ENCODE measurements around the gene ARRB1. TPM values are rescaled to one million over a fixed set of nuclear protein-coding genes. Genes with fewer than 3 reads are reported as not detected.
A peak's percentile ranks its signal among the peaks of the same experiment; 100 is the strongest.

Gene ARRB1
- total and polyA plus RNA-seq, 2 donors from 2014 or later, result 17.6 to 53.8 TPM

DNA sequence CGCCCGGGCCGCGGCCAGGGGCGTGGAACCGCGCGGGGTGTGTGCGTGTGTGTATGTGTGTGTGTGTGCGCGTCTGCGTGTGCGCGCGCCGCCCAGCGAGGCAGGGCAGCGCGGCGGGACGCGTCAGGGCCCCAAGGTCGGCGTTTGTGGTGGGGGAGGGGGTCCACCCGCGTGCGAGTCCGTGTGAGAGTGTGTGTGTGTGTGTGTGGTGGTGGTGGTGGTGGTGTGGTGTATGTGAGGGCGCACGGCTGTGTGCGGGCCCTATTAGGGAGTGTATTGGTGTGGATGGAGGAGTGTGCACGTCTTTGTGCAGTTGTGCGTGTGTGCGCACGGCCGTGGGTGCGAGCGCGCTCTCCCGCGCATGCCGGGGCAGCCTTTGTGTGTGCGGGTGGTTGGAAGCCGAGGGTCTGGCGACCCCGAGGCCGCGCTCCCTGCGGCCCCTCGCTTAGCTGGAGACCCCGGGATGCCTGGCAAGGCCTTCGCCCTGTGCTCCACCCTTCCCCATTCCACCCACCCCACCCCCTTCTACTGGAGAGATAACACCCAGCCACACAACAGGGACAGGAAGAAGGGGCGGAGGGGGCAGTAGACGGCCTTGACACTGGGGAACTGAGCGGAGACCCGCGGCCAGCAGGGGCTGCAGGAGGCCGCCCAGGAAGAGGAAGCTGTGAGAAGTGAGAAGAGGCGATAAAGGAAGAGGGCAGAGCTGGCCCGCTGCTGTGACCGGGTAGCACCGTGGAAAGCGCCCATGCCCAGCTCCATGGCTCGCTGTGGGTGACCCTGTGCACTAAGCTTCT lies 528 bp upstream of the ARRB1 start:
- Histone ChIP-seq H3K9me3 (ENCODE audit: control insufficient read depth in 2 of 3, insufficient read depth in 1 of 3, low read length in 3 of 3) (no peaks in the 10 kb centered on the region), H3K9ac (ENCODE audit: low read length in 3 of 3) (peak overlapping the region in 2 of 3 donors; percentile 43 to 53), H3K36me3 (ENCODE audit: control insufficient read depth in 2 of 3, insufficient read depth in 3 of 3, low read length in 3 of 3) (no peaks in the 10 kb centered on the region), H3K4me1 (ENCODE audit: control insufficient read depth in 2 of 3, insufficient read depth in 2 of 3, low read depth in 1 of 3, low read length in 3 of 3) (peaks cover 7 to 44% (median 13%) of the 10 kb centered on the region in 3 donors), H3K27ac (ENCODE audit: low read depth in 2 of 2, low read length in 2 of 2) (peak overlapping the region; percentile 73), H3K27me3 (ENCODE audit: control insufficient read depth, insufficient read depth, low read length) (no peaks in the 10 kb centered on the region), H3K4me3 (ENCODE audit: low read length in 3 of 3) (peak overlapping the region; percentile 44 to 70 (median 67))
- intact Hi-C loops (cut with DNase I), result no loop called here
- TF ChIP-seq, protein P1, sequence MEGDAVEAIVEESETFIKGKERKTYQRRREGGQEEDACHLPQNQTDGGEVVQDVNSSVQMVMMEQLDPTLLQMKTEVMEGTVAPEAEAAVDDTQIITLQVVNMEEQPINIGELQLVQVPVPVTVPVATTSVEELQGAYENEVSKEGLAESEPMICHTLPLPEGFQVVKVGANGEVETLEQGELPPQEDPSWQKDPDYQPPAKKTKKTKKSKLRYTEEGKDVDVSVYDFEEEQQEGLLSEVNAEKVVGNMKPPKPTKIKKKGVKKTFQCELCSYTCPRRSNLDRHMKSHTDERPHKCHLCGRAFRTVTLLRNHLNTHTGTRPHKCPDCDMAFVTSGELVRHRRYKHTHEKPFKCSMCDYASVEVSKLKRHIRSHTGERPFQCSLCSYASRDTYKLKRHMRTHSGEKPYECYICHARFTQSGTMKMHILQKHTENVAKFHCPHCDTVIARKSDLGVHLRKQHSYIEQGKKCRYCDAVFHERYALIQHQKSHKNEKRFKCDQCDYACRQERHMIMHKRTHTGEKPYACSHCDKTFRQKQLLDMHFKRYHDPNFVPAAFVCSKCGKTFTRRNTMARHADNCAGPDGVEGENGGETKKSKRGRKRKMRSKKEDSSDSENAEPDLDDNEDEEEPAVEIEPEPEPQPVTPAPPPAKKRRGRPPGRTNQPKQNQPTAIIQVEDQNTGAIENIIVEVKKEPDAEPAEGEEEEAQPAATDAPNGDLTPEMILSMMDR (IDR thresholded peaks at IDR 0.05; ENCODE audit: borderline replicate concordance, extremely low read depth, insufficient read depth), result no peak
- no peak for FAIRE-seq
- peak in 4 of 5 donors; percentile 63 to 85 (median 76) for DNase-seq

DNA sequence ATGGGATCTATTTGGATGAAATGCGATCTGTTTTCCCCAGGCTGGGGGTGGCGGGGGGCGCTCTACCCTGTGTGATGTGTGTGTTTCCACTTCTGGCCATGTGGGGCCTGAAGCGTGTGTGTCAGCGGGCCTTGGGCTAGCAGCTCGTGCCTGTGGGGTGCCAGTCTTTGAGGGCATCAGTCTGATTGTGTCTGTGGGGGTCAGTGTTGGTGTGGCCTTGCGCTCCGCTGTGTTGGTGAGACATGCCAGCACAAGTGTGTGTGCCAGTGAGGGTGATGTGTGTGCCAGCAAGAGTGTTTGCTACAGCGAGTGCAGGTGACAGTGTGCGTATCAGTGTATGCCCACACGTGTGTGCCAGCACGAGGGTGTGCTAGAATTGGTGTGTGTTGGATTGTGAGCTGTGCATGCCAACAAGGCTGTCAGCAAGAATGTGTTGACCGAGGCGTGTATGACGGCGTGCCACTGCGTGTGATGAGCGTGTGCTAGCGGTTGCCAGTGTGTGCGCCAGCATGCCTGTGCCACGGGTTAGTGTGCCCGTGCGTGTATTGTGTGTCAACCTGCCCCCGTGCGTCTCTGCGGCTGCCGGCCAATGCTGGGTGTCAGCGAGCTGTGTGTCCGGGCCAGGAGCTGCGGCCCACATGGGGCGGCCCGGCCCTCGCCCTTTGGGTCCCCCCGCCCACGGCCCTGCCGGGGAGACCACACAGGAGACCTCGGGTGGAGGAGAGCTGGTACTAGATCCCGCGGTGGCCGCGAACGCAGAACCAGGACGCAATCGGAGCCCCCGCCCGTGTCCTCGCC lies 519 bp downstream of the ARRB1 start:
- Histone ChIP-seq H3K4me1 (ENCODE audit: control insufficient read depth in 2 of 3, insufficient read depth in 2 of 3, low read depth in 1 of 3, low read length in 3 of 3) (peaks cover 7 to 51% (median 14%) of the 10 kb centered on the region in 3 donors), H3K36me3 (ENCODE audit: control insufficient read depth in 2 of 3, insufficient read depth in 3 of 3, low read length in 3 of 3) (no peaks in the 10 kb centered on the region), H3K9ac (ENCODE audit: low read length in 3 of 3) (peak overlapping the region in 2 of 3 donors; percentile 52 to 84), H3K9me3 (ENCODE audit: control insufficient read depth in 2 of 3, insufficient read depth in 1 of 3, low read length in 3 of 3) (no peaks in the 10 kb centered on the region), H3K4me3 (ENCODE audit: low read length in 3 of 3) (peak overlapping the region; percentile 46 to 93 (median 77)), H3K27ac (ENCODE audit: low read depth in 2 of 2, low read length in 2 of 2) (peak overlapping the region; percentile 29 to 90), H3K27me3 (ENCODE audit: control insufficient read depth, insufficient read depth, low read length) (no peaks in the 10 kb centered on the region)
- DNase-seq, result peak in 4 of 5 donors; percentile 52 to 88 (median 72)
- TF ChIP-seq, protein P1 (IDR thresholded peaks at IDR 0.05; ENCODE audit: borderline replicate concordance, extremely low read depth, insufficient read depth), result no peak
- FAIRE-seq, result no peak
- intact Hi-C loops (cut with DNase I), result no loop called here

DNA sequence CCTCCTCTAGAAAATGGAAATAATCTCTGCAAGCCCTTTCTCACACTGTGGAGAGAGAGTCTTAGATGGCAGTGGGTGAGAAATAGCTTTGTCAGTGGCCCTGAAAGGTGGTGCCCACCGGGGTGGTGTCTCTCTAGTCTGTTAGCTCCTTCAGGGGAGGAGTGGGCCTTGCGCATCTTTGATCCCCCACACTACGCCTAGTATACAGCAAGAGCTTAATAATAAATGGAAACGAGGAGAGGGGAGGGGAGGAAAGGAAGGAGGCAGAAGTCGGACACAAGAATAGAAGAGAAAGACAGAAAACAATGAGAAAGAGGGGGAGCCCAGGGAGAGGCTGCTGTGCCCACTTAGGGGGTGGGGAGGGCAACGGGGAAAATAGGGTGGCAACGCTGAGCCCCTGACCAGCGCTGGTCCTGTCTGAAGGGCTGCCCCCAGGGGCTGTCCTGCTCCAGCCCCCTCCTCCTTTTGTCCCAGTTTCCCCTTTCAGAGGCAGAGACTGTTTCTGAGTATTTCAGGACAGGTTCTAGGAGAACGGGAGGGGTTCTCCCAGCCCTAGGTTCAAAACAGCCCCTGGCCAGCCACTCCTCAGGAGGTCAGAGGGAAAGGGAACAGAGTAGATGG lies 1.2 kb downstream of the ARRB1 start:
- FAIRE-seq (no peak), DNase-seq (peak in 1 of 5 donors; percentile 61)
- TF ChIP-seq, protein P1 (IDR thresholded peaks at IDR 0.05; ENCODE audit: borderline replicate concordance, extremely low read depth, insufficient read depth), result no peak
- H3K36me3 ChIP-seq (ENCODE audit: control insufficient read depth in 2 of 3, insufficient read depth in 3 of 3, low read length in 3 of 3), result no peaks in the 10 kb centered on the region
- peaks cover 7 to 55% (median 14%) of the 10 kb centered on the region in 3 donors for H3K4me1 ChIP-seq (ENCODE audit: control insufficient read depth in 2 of 3, insufficient read depth in 2 of 3, low read depth in 1 of 3, low read length in 3 of 3)
- peak overlapping the region in 2 of 3 donors; percentile 46 to 77 for H3K4me3 ChIP-seq (ENCODE audit: low read length in 3 of 3)
- peak overlapping the region; percentile 56 to 77 for H3K27ac ChIP-seq (ENCODE audit: low read depth in 2 of 2, low read length in 2 of 2)
- intact Hi-C loops (cut with DNase I), result no loop called here
- no peaks in the 10 kb centered on the region for H3K9me3 ChIP-seq (ENCODE audit: control insufficient read depth in 2 of 3, insufficient read depth in 1 of 3, low read length in 3 of 3)
- no peaks in the 10 kb centered on the region for H3K27me3 ChIP-seq (ENCODE audit: control insufficient read depth, insufficient read depth, low read length)
- peak overlapping the region in 1 of 3 donors; percentile 68 for H3K9ac ChIP-seq (ENCODE audit: low read length in 3 of 3)
